DND-41 (cell line): ENCODE results near the gene UBE2D3.

Experiments used
- CTCF ChIP-seq: IDR thresholded peaks from 2 replicates; pipeline ENCODE4 v1.5.1; 2012; ENCODE audit warnings: borderline replicate concordance, low read length, moderate library complexity, mild to moderate bottlenecking; ENCODE audit not compliant: poor library complexity, severe bottlenecking; ENCODE audit errors: extremely low read depth
- EZH2 ChIP-seq: IDR thresholded peaks from 3 replicates; pipeline ENCODE4 v1.6.1; 2012; ENCODE audit warnings: borderline replicate concordance, low read depth, mild to moderate bottlenecking, moderate library complexity, low read length, inconsistent platforms; ENCODE audit not compliant: severe bottlenecking

GRCh38 chr4:102815981-102816380 lies 11.4 kb downstream of the UBE2D3 start:
- TF ChIP-seq CTCF, result no peak
- no peak for TF ChIP-seq EZH2
